Right forelimb (tissue), 1 donor: Measurements from ENCODE around the gene ERFL.

ENCODE experiments used
- DNase-seq: peaks from one replicate; pipeline ENCODE4 v3.0.0-alpha.2; 2018

ERFL gene

GRCh38 chr19:41928221-41928683 lies at the start of gene ERFL:
ERFL (minus strand) TSS chr19:41928449; CDS start chr19:41912919, 15,530 bp downstream.
- DNase-seq = no peak

GRCh38 chr19:41977916-41978315 lies 49.7 kb upstream of the ERFL start:
- no peak for DNase-seq

GRCh38 chr19:41974652-41975051 lies 46.4 kb upstream of the ERFL start:
- DNase-seq = no peak

GRCh38 chr19:41971363-41971762 lies 43.1 kb upstream of the ERFL start:
- DNase-seq = no peak

- DNase-seq = no peak
Observed at GRCh38 chr19:41969772-41970458, 41.7 kb upstream of the ERFL start.

GRCh38 chr19:41968751-41969595 lies 40.7 kb upstream of the ERFL start:
- DNase-seq = no peak

- DNase-seq = no peak
Observed at GRCh38 chr19:41967054-41967783, 39.0 kb upstream of the ERFL start.

- DNase-seq = no peak
Observed at GRCh38 chr19:41965106-41965505, 36.9 kb upstream of the ERFL start.

- DNase-seq = no peak
Observed at GRCh38 chr19:41960973-41961372, 32.7 kb upstream of the ERFL start.

GRCh38 chr19:41959056-41960053 lies 31.1 kb upstream of the ERFL start, which contains the start of gene RABAC1:
RABAC1 (minus strand) TSS chr19:41959321; CDS start chr19:41959292, 29 bp downstream.
- DNase-seq = peak; percentile 95

- peak; percentile 88 for DNase-seq
Observed at GRCh38 chr19:41958367-41959055, 30.3 kb upstream of the ERFL start.

- peak; percentile 78 for DNase-seq
Observed at GRCh38 chr19:41957838-41958366, 29.7 kb upstream of the ERFL start.

GRCh38 chr19:41957161-41957837 lies 29.1 kb upstream of the ERFL start:
- DNase-seq = no peak

- no peak for DNase-seq
Observed at GRCh38 chr19:41956621-41957020, 28.4 kb upstream of the ERFL start.

GRCh38 chr19:41955521-41955920 lies 27.3 kb upstream of the ERFL start:
- DNase-seq = no peak

GRCh38 chr19:41951686-41952172 lies 23.5 kb upstream of the ERFL start:
- peak; percentile 86 for DNase-seq

- no peak for DNase-seq
Observed at GRCh38 chr19:41947091-41947490, 18.8 kb upstream of the ERFL start.

GRCh38 chr19:41945135-41945766 lies 17.0 kb upstream of the ERFL start:
- DNase-seq = no peak

- no peak for DNase-seq
Observed at GRCh38 chr19:41944336-41944735, 16.1 kb upstream of the ERFL start.
